Activated T-cell treated with anti-CD3 and anti-CD28 coated beads for 24 hours (primary cell): ENCODE data around the gene WWOX.

Experiments used
- DNase-seq: peaks from one replicate; pipeline ENCODE4 v3.0.0-alpha.2; 2020; ENCODE audit warnings: low read depth

WWOX gene

DNA sequence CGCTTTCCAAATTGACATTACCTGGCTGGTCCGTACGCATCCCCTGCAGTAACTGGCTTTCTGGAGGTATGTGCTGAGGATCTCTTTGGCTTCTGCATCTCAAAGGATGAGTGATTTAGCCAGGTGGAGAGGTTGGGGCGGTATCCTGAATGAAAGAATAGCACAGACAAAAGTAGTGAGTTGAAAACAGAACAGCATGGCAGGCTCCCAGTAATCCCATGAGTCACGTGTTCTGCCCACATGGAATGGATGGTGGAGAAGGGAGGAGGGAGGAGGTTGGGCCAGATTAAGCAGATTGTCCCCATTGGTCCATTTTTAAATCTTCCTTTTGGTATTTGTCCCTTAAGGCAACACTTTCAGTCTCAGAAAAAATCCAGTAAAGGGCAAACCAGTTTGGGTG lies 176.0 kb downstream of the WWOX start:
- DNase-seq: no peak

DNA sequence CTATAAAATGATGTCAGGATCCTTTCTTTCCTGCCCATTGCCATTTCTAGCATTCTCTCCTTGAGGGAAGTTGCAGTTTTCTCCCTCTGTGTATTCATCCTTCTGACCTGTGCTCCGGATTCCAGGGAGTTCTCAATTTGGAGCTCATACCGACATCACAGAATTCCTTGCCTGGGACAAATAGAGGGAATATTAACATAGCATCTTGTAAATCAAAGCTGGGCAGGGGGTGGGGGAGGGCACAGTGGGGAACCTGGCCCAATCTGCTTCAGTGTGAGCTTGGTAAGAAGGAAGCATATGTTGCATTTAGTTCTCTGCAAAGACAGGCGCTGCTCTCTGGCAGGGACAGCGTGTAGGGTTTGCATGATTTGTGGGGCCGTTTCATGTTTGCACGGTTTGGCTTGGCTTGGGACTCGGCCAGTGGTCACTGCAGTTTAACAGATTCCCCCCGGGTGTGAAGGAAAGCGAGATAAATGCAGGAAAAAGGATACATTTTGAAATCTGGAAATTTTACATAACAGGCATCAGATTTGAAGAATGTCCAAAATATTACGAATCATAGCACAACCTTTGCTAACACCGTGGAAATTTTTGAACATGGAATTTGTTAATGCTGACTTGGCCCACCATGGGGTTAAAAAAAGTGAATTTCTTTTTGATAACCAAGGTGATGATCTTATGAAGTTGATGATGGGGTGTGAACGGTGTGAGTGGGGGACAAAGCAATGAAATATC lies 178.0 kb downstream of the WWOX start:
- DNase-seq: no peak

DNA sequence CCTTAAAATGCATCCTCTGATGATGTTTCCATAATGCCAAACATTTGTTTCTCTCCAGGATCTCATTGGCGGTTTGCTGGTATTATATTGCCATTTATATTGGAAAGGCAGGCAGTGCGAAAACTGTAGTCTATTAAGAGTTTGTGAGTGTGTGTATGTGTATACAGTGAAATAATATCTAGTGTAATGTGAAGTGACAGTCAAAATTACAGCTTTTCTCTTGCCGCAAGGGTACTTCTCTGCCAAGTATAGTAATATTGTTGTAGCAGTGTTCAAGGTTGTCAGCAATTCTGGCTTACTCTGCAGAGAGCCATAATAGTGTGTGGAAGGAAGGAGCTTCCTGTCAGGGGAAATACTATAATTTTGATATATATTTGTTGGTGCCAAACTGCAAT lies 178.6 kb downstream of the WWOX start:
- DNase-seq: no peak

DNA sequence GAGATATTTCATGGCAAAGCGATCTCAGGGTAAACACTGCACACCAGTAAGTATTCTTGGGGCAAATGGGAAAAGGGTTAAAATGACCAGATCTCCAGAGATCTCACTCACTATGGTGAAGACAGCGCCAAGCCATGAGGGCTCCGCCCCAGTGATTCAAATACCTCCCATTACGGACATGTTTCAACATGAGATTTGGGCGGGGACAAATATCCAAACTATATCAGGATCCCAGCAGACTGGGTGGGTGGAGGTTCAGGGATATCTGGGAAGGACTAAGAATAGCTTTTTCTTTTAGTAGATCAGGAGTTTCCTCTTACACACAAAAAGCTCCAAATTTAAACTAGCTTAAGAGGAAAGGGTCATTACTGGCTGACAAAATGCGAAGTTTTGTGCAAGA lies 181.7 kb downstream of the WWOX start:
- DNase-seq: no peak

DNA sequence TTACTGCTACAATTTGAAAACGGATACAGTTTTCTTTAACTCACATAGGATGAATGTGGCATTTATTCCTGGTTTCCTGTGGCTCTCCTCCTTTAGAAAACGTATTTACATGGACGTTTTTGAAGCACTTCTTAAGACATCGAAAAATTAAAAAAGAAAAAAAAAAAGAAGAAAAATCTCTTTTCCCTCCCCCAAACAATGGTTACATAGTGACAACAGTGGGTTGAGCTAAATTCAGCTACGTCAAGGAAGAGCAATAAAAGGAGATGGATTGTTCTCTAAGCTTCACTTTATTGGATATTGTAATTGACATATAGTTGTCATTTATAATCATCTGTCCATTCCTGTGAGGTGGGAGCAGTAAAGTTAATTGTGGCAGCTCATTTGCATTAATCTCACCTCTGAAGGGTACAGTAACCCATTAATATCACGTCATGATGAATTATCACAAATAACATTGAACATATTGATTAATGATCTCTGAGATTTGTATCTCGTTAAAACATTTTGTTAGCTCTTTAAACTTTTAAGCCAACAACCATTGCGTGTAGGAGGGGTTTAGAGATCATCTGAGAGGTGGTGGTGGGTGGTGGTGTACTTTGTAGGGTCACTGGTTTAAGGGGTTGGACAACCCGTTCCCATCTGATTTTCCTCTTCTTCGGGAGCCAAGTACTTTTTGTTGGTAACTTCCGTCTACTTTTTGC lies 184.2 kb downstream of the WWOX start:
- no peak for DNase-seq

DNA sequence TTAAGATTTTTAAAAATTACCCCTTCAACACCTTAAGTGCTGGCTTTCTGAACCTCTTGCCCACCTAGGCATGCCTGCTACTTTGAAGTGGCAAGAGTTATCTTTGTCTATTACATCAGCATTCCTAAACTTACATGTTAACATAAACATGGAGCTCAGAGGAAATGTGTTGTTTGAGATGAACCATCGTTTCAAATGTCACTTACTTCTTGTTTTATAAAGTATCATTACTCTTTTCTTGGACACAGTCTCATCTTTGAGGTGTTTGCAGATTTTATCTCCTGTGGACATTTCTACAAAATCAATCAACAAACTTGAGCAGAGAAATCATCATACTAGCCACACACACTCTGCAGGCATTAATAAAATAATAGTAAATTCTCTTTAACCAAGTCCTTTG lies 184.9 kb downstream of the WWOX start:
- DNase-seq: no peak

DNA sequence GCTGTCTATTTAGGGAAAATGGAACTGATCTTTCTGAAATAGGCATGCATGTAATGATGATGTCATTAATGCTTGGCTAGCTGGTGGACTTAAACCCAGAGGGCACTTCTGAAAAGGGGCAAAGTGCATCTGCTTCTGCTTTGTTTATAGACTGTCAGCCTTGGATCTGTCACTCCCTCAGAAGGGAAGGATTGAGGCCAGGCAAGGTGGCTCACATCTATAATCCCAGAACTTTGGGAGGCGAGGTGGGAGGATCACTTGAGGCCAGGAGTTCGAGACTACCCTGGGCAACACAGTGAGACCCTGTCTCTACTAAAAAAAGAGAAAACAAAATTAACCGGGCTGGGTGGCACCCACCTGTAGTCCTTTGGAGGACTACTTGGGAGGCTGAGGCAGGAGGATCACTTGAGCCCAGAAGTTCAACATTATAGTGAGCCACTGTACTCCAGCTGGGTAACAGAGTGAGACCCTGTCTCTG lies 185.5 kb downstream of the WWOX start:
- no peak for DNase-seq

DNA sequence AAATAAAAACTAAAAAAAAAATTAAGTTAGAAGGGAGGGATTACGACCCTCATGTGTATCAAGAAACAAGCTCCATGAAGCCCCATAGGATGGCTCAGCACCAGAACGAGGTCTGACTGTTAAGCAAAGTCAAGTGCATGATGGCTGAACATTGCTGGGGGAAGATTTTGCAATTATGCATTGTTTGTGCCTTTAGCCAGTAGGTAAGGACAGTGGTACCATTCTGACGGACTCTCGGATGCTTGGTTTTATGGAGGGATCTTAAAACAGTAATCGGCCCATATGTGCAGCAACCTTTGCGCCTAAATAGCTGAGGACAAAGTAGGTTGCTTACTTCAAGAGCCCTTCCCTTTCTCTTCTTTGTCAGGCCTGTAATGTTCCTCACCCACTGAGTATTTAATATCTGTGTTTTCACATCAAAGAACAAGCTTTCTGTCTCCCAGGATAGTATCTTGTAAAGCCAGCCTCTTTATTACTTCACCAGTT lies 186.0 kb downstream of the WWOX start:
- DNase-seq: no peak

DNA sequence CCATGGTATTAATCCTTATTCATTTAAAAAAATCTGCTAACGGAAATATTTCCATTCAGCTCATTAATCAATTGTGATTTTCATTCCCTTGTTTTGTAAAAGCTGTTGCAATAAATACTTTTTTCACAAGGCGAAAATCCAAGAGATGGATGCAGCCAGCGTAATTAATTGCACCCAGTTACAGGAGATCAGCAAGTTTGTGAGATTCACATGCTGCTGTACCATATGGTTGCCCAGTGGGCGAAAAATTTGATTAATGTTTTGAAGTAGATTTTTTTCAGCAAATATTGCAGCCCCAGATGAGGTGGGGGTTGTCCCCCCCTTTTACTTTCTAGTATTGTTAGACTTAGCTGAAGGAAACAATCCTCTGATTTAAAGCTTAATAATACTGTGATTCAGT lies 186.6 kb downstream of the WWOX start:
- no peak for DNase-seq

DNA sequence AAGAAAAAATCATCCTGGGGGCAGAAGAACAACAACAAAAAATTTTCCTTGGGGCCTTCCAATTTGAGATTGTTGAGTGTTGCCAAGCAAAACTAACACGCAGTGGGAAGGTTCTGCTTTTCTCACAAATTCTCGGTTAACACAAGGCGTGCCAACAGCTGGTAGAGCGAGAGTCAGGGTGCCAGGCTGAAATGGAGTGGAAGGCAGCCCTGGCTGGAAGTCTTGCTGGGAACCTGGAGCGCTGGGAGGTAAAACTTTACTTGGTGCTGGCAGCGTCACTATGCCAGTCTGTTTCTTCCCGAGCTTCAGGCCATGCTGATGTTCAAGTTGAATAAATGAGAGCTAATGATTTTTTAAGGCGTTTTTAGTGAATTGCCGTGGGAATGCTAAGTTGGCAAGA lies 189.4 kb downstream of the WWOX start:
- DNase-seq: no peak

DNA sequence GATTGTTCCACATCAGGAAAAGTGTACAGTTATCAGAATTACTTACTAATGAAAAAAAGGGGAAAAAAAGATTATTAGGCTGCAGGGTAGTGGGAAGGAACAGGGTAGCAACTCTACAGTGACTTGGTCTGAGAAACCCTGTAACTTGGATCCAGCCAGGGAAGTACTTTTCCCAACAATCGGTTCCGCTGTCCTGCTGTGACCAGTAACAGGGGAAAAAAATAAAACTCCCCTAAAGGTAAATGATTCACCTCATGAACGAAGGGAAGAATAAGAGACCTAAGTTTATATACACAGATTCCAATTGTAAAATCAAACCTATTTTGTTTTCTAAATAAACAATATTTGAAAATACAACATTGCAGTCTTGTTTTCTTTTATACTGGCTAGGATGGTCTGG lies 189.9 kb downstream of the WWOX start:
- no peak for DNase-seq

DNA sequence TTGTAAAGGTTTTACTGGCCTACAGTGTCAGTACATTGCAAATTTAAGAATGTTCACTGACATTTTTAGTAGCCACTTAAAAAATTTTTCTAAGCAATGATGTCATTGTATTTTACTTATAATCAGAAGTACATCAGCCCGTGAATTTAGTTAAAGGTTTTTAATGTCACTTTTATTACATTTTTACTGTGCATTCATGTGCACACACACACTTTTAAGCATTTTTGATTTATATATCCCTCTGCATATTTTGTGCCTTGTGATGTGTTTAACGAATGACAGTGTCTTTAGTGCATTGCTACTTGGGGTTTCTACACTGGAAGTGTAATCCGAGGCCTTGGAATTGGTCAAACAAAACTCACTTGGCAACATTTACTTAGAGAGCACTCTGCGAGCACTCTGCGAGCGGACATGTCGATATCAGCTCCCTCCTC lies 190.4 kb downstream of the WWOX start:
- no peak for DNase-seq

DNA sequence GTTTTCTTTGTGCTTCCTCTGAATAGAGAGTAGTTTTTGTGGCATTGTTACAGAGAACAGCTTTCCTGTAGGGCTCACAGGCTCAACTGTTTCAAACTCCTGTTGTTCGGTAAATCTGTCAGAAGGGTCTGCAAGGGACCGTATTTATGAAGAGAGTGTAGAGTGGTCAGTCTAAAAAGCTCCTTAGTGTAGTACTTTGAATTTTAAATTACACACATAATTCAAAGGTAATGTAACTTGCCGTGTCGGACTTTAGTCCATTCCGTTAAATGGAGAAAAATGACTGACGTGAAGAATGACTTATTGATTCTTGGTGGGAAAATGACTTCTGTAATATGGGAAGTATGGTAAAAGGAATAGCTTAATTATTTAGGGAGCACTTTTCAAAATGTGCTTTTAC lies 190.9 kb downstream of the WWOX start:
- DNase-seq: no peak

DNA sequence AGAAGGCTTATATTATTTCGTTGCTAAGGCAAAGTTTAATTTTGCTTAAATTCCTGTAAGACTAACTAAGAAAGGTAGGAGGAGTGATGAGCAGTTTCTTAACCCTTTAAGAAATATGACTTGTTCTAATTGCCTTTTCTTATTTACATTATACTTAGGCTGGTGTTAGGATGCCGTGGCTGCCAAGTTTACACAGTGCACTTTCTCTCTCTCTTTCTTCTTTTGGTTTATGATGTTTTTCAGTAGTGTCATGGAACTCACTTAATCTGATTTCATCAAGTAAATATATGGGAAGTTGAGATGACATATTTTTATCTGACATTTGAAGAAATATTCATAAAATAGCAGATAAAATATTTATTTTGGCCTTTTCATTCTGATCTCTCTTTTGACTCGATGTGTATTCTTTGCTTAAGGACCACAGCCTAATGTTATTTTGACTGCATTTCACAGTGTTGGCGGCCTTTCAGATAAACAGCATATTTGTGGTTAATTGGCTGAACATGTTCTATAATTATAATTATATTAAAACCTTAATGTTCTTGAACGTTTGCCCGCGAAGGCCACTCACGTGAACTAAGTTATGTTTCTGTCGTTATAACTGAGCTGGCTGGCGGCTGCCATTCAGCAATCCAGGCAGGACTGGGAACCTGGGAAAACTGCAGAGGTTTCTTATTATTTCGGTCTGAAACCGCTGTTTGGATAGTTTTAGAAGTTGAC lies 191.6 kb downstream of the WWOX start:
- no peak for DNase-seq

DNA sequence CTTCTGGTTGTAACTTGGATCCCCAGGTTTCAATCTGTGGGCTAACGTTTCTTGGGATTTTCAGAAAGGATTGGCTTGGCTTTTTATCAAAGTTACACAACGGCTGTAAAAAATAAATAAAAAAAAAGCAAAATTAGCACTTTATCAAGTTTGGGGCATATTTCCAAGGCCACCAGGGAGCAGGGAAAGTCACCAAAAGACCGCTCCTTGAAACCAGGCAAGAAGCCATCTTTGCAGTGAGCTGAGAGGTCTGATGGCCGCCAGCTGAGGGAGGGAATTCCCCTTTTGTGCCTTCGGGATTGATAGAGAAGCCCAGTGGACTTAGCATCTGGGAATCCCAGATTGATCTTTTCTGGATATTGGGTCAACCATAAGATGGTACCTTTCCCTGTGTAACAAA lies 192.2 kb downstream of the WWOX start:
- no peak for DNase-seq

DNA sequence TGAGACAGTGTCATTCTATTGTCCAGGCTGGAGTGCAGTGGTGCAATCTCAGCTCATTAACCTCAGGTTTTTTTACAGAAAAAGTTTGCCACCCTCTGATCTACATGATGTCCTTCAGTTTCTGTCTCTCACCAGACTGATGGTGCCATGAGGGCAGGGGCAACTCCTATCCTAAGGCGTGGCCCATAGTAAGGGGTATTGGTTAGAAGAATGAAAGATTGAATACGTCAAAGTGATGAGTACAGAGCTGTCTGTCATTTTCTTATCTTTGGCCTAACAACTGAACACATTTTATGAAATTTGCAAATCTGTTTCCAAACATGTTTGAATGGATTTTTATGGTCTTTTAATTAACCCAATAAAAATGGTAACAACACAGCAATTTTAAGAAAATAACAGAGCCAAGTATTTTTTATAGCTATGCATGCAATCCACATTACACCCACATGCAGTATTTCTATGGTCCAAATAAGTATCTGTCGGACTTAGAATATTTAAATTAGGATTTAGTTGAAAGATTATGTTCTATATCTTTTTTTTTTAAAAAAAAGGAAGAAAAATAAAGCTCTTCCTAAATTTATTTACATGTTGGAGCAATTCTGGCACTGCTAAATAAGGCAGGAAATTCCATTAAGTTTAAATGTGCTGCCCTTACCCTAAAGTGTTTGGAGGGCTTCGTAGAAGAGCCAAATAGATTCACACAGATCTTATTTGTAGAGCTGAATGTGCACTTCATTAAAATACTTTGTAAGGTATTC lies 192.8 kb downstream of the WWOX start:
- DNase-seq: no peak

DNA sequence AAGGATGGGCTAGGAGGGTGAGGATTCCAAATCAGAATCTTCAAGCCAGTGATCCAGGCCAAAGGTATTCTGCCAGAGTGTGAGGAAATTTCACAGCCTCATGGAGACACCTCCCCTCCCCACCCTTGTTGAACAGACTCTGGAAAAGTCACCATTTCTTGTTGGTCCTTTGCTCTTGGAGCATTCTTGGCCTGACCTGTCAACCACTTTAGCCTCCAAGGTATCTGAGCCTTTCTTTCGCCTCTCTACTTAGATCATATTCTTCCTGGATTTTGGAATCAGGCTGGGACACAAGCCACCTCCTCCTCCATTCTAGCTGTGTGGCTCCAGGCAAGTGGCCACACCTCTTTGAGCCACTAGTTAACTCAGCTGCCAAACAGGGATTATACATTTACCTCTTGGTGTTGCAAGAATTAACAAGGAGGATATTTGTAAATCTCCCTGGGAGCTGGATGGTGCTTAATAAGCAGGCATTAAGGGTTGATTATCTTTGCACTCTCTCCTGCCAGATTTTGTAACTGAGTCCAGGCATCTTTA lies 193.5 kb downstream of the WWOX start:
- DNase-seq: no peak

DNA sequence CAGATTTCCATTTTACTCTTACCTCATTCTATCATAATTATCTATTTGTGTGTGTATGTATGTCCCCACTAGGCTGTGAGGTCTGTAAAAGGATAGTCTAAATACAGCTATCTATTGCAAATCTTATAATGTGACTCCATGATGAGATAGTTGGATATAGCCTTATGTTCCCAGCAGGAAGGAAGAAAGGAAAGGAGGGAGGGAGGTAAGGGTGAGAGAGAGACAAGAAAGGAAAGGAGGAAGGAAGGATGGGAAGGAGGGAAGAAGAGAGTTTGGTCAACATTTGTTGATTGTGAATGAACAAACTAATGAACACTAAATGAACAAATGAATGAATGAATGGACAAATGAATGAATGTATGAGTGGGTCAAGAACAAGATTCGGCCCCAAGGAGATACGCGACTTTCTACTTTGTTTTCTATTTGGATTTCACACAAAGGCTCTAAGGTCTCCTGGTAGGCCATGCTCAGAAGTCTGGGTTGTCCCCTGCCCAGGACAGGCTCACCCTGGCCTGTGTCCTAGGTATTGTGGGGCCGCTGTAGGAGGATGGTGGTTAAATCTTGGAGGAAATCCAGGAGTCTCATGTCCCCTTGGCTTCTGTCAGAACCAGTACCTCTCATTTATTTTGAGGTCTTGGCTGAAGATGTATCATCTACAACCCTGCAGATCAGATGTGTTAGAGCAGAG lies 195.2 kb downstream of the WWOX start:
- DNase-seq: no peak

DNA sequence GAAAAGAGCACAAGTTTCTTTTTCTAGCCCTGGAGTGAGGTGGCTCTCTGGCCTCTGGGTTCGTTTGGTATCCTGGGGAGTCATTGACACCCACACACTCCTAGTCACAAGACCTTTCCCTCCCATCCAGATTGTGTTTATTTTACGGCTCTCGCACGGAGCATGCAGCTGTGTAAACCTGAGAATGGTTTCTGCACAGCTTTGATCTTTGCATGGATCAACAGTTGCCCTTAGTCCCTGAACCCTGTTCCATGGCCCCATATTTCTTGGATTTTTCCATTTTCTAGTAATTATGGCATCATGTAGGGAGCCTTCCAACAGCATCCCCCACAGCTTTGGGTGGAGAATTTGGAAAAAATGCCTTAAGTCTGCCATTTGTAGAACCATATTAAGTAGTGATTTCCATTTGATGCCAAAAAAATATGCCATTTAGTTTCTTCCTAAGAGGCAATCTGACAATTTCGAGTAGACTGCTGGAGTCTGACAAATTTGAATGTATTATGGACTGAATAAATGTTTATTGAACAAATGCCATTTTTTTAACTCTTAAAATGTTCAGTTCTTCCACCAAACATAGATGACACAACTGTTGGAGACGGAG lies 197.7 kb downstream of the WWOX start:
- no peak for DNase-seq

DNA sequence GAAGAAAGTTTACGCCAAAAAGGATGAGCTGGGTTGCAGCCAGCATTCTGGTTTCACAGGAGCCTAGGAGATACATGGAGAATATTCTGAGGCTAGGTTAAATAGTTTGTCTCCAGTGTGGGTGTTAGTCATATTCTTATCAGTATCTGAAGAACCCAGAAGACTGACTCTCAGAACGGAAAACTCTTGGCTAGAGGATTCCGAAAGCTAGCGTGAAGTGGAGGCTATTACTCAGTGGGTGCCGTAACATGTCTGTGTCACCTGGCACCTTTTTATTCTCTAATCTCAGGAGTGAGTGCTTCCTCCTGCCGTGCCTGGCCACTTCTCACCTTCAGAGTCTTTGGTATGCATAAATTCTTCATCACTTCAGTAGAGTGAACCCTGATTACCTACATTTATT lies 199.5 kb downstream of the WWOX start:
- no peak for DNase-seq

DNA sequence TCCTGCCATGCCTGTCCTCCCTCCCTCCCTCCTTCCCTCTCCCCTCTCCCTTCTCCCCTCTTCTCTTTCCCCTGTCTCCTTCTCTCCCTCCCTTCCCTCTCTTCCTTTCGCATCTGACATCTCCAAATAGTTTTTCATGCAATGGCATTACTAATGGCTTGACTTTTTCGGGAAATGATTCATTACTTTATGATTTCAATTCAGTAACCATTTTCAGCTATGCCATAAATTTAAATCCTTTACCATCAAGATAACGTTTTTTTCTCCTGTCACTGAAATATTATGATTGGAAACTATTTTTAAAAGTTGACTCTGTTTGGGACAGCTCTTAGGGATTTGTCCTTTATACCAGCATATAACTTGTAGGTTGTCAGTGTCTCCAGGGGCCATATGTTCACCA lies 201.0 kb downstream of the WWOX start:
- DNase-seq: no peak
